GM12872 (cell line): ENCODE results near the gene ATP6V1B1.

Experiments used
- CTCF ChIP-seq: IDR thresholded peaks from 3 replicates; pipeline ENCODE4 v1.5.1; 2011; ENCODE audit warnings: low read depth, mild to moderate bottlenecking, low read length, moderate library complexity; ENCODE audit not compliant: insufficient read depth

Gene ATP6V1B1

GRCh38 chr2:71008342-71008741, 72.6 kb downstream of the ATP6V1B1 start:
- no peak for TF ChIP-seq CTCF
